Measurements from ENCODE around the gene MRTFA.
"Not testable (repeated sequence)": the region's sequence is repeated elsewhere in the genome, so short reads cannot be mapped to it uniquely, and the experiment has no call there.

MRTFA gene

DNA sequence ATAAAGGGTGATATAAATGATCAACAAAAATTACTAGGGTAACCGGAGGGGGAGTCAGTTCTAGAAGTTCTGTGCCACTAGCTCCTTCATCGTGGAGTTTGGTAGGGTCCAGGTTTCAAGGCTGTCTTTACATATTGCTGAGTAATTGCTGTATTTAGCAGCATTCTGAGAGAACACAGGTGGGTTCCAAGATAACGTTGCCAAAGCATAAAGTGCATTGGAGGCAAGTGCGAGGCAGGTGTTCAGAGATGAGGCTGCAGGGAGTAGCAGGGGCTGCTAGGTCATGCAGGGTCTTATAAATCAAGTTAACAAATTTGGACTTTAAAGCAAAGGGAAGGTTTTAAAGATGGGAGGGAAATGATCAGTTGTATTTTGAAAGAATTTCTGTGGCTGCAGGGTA is 248.3 kb downstream of the MRTFA start:
- POLR2A ChIA-PET, result no interaction called here
- no peak for DNase-seq (ENCODE audit: extremely low spot score)
- TF ChIP-seq, protein P1, sequence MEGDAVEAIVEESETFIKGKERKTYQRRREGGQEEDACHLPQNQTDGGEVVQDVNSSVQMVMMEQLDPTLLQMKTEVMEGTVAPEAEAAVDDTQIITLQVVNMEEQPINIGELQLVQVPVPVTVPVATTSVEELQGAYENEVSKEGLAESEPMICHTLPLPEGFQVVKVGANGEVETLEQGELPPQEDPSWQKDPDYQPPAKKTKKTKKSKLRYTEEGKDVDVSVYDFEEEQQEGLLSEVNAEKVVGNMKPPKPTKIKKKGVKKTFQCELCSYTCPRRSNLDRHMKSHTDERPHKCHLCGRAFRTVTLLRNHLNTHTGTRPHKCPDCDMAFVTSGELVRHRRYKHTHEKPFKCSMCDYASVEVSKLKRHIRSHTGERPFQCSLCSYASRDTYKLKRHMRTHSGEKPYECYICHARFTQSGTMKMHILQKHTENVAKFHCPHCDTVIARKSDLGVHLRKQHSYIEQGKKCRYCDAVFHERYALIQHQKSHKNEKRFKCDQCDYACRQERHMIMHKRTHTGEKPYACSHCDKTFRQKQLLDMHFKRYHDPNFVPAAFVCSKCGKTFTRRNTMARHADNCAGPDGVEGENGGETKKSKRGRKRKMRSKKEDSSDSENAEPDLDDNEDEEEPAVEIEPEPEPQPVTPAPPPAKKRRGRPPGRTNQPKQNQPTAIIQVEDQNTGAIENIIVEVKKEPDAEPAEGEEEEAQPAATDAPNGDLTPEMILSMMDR (IDR thresholded peaks at IDR 0.05; ENCODE audit: control extremely low read depth, extremely low read depth, low read depth, missing control alignments), result no peak
- CTCF ChIA-PET, result interaction anchor here (1.0 to 2.0 kb wide), 2 partner anchors 9 to 13 kb away, joined by 4 read pairs; no protein-coding TSS in a partner anchor

DNA sequence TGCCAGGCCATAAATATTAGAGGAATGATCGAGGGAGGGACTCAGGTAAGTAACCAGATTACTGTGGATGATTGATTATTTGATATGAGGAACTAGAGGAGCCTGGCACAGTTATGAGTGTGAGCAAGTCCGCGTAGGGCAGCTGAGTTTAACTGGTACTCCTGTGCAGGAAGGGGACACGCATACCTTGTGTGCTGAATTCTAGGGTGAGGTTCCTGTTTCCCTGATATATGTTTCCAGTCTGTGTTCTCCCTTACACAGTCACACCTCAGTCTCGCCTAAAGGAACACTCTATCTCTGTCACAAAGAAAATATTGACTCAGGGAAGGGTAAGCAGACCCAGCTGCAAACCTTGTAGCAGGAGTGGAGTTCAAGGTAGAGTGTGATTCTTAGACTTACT is 248.8 kb downstream of the MRTFA start:
- ChIA-PET POLR2A (no interaction called here), CTCF (interaction anchor here (1.0 to 2.0 kb wide), 2 partner anchors 9 to 12 kb away, joined by 4 read pairs; no protein-coding TSS in a partner anchor)
- TF ChIP-seq, protein P1 (IDR thresholded peaks at IDR 0.05; ENCODE audit: control extremely low read depth, extremely low read depth, low read depth, missing control alignments), result no peak
- no peak for DNase-seq (ENCODE audit: extremely low spot score)

DNA sequence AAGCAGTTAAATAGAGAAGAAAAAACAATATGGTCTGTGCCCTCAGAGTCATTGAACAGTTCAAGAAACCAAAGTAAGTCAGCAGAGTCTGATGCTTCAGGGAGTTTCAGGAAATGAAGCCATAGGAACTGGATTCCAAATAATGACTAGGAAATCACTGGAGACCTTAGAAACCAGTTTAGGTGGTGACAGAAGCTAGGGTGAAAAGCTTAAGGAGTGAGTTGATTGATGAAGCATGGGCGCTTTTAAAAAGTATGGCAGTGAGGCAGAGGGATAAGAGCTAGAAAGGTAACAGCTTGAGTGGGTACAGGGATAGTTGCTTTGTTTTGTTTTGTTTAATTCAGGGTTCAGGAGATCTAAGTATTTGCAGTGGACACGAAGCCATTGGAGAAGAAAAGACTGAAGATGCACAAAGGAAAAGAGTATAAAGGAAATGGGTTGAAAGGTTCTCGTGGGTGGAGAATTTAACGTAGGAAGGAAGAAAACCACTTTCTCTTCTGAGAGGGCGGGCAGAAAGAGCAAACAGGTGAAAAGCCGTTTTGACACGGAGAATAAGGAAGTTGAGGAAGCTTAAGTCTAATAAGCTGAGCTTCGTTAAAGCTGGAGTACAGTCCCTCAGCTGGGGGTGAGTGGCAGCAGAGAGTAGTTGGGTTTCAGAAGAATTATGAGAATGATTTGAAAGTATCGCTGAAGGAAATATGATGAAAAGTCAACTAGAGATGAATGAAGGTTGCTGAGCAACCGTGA is 251.3 kb downstream of the MRTFA start:
- TF ChIP-seq, protein P1 (IDR thresholded peaks at IDR 0.05; ENCODE audit: control extremely low read depth, extremely low read depth, low read depth, missing control alignments), result no peak
- peak; percentile 70 for DNase-seq (ENCODE audit: extremely low spot score)
- CTCF ChIA-PET, result interaction anchor here (0.6 to 2.3 kb wide), 8 partner anchors 9 to 327 kb away, joined by 3 to 7 read pairs (median 4); no protein-coding TSS in a partner anchor
- POLR2A ChIA-PET, result no interaction called here

DNA sequence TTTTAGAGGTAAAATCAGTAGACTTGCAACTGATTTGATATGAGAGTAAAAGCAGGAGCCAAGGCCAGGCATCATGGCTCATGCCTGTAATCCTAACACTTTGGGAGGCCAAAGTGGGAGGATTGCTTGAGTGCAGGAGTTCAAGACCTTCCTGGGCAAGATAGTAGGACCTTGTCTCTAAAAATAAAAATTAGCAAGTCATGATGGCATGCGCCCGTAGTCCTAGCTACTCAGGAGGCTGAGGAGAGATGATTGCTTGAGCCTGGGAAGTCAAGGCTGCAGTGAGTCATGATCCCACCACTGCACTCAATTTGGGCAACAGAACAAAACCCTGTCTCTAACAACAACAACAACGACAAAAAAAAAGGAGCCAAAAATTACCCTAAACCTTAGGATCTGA is 252.6 kb downstream of the MRTFA start:
- TF ChIP-seq, protein P1 (IDR thresholded peaks at IDR 0.05; ENCODE audit: control extremely low read depth, extremely low read depth, low read depth, missing control alignments), result no peak
- DNase-seq (ENCODE audit: extremely low spot score), result no peak
- ChIA-PET CTCF (interaction anchor here (1.2 to 2.3 kb wide), 4 partner anchors 10 to 35 kb away, joined by 4 to 7 read pairs (median 6); no protein-coding TSS in a partner anchor), POLR2A (interaction anchor here (1.2 kb wide), 1 partner anchor 14 kb away, joined by 8 read pairs; no protein-coding TSS in a partner anchor)

DNA sequence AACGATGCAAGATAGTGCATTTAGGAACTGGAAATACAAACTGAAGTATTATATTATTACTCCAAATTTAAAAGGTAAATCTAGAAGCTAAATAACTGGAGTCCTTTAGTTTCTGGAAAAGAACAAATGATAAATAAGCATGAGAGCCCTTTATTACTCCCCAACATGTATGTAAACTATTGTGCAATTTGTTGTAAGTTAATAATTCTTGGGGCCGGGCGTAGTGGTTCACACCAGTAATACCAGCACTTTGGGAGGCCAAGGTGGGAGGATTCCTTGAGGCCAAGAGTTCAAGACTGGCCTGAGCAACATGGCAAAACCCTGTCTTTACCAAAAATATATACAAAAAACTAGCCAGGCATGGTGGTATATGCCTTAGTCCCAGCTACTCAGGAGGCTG is 255.1 kb downstream of the MRTFA start:
- ChIA-PET CTCF (interaction anchor here (1.9 kb wide), 1 partner anchor 9 kb away, joined by 5 read pairs; no protein-coding TSS in a partner anchor), POLR2A (no interaction called here)

DNA sequence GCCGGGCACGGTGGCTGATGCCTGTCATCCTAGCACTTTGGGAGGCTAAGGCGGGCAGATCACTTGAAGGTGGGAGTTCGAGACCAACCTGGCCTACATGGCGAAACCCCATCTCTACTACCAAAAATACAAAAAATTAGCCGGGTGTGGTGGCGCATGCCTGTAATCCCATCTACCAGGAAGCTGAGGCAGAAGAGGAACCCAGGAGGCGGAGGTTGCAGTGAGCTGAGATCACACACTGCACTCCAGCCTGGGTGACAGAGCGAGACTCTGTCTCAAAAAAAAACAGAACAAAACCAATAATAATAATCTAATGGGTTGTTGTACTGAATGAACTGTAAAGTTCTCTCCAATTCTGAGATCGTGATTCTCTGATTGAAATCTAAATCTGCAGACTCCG is 258.1 kb downstream of the MRTFA start:
- DNase-seq (ENCODE audit: extremely low spot score); POLR2A ChIA-PET: not testable (repeated sequence)
- CTCF ChIA-PET, result interaction anchor here (1.3 to 1.6 kb wide), 2 partner anchors 28 to 30 kb away, joined by 3 to 4 read pairs; no protein-coding TSS in a partner anchor

More for the DNA sequence above, 255.1 kb downstream of the MRTFA start:
- TF ChIP-seq, protein P1 (IDR thresholded peaks at IDR 0.05; ENCODE audit: control extremely low read depth, extremely low read depth, low read depth, missing control alignments), result no peak
- no peak for DNase-seq (ENCODE audit: extremely low spot score)

DNA sequence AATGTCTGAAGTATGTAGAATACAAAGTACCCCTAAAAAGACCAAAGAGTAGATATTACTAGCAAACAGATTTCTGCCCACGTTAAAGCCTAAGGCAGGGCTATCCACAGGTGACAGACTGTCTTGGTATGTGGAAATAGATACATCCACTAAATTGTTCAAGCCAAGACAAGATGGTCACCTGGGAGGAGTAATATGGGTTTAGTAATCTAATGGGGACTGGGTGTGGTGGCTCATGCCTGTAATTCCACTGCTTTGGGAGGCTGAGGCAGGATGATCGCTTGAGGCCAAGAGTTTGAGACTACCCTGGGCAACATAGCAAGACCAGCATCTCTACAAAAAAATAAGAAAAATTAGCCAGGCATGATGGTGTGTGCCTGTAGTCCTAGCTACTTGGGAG is 258.6 kb downstream of the MRTFA start:
- TF ChIP-seq, protein P1 (IDR thresholded peaks at IDR 0.05; ENCODE audit: control extremely low read depth, extremely low read depth, low read depth, missing control alignments), result no peak
- ChIA-PET POLR2A (no interaction called here), CTCF (interaction anchor here (0.7 to 1.5 kb wide), 2 partner anchors 59 to 268 kb away, joined by 3 to 9 read pairs; no protein-coding TSS in a partner anchor)
- DNase-seq (ENCODE audit: extremely low spot score), result no peak

Data from GM10248 (cell line).